ENCODE measurements around the gene TSFM. TPM values are rescaled to one million over a fixed set of nuclear protein-coding genes. Genes with fewer than 3 reads are reported as not detected.

The TSFM gene
- total and polyA plus RNA-seq, 2 of the 13 experiments (the other 11 are each of a cell fraction or from before 2014, with no cell fraction given): 29.8 to 68.3 TPM

DNA sequence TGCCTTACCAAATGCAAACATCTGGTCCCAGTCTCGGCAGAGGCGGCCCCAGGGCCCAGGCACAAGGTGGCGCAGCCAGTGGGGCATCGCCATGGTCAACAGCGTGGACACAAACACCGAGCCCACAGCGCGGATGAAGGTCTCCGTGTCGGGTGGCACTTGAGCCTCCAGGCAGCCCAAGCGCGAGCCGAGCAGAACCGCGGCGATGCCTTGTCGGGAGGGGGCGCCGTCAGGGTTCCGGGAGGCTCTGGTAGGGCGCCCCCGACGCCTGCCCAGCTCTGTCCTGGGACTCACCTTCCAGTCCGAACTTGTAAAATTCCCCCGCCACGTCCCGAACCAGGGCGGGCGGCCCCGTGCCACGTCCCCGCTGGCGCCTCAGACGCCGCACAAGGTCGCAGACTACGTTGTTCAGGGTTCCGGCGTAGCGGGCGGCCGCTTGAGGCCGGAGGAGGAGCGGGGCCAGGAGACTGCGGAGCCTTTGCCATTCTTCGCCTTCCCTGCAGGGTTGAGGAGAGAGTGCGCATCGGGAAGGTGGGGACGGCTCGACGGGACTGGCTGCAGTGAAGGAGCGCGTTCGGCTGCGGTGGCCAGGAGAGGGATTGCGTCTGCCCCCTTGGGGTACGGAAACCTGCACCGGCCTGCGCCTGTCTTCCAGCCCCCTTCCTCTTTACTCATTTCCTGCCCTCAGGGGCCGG is 17.4 kb upstream of the TSFM start (continued):
- TF ChIP-seq, protein P1, sequence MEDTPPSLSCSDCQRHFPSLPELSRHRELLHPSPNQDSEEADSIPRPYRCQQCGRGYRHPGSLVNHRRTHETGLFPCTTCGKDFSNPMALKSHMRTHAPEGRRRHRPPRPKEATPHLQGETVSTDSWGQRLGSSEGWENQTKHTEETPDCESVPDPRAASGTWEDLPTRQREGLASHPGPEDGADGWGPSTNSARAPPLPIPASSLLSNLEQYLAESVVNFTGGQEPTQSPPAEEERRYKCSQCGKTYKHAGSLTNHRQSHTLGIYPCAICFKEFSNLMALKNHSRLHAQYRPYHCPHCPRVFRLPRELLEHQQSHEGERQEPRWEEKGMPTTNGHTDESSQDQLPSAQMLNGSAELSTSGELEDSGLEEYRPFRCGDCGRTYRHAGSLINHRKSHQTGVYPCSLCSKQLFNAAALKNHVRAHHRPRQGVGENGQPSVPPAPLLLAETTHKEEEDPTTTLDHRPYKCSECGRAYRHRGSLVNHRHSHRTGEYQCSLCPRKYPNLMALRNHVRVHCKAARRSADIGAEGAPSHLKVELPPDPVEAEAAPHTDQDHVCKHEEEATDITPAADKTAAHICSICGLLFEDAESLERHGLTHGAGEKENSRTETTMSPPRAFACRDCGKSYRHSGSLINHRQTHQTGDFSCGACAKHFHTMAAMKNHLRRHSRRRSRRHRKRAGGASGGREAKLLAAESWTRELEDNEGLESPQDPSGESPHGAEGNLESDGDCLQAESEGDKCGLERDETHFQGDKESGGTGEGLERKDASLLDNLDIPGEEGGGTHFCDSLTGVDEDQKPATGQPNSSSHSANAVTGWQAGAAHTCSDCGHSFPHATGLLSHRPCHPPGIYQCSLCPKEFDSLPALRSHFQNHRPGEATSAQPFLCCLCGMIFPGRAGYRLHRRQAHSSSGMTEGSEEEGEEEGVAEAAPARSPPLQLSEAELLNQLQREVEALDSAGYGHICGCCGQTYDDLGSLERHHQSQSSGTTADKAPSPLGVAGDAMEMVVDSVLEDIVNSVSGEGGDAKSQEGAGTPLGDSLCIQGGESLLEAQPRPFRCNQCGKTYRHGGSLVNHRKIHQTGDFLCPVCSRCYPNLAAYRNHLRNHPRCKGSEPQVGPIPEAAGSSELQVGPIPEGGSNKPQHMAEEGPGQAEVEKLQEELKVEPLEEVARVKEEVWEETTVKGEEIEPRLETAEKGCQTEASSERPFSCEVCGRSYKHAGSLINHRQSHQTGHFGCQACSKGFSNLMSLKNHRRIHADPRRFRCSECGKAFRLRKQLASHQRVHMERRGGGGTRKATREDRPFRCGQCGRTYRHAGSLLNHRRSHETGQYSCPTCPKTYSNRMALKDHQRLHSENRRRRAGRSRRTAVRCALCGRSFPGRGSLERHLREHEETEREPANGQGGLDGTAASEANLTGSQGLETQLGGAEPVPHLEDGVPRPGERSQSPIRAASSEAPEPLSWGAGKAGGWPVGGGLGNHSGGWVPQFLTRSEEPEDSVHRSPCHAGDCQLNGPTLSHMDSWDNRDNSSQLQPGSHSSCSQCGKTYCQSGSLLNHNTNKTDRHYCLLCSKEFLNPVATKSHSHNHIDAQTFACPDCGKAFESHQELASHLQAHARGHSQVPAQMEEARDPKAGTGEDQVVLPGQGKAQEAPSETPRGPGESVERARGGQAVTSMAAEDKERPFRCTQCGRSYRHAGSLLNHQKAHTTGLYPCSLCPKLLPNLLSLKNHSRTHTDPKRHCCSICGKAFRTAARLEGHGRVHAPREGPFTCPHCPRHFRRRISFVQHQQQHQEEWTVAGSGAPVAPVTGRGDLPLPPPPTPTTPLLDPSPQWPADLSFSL (CRISPR knock-in tag; IDR thresholded peaks at IDR 0.05): no peak
- peak; percentile 36; the same call in 1 of the 2 replicates for TF ChIP-seq ATF7-NPFF (CRISPR knock-in tag; IDR thresholded peaks at IDR 0.05; ENCODE audit: low read depth)
- peak; percentile 37; the same call in 1 of the 2 replicates for TF ChIP-seq ZFP90 (CRISPR knock-in tag; IDR thresholded peaks at IDR 0.05; ENCODE audit: borderline replicate concordance)
- TF ChIP-seq POGZ (CRISPR knock-in tag; IDR thresholded peaks at IDR 0.05): peak; percentile 34; the same call in 1 of the 2 replicates
- TF ChIP-seq, protein P2, sequence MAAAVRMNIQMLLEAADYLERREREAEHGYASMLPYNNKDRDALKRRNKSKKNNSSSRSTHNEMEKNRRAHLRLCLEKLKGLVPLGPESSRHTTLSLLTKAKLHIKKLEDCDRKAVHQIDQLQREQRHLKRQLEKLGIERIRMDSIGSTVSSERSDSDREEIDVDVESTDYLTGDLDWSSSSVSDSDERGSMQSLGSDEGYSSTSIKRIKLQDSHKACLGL (CRISPR knock-in tag; IDR thresholded peaks at IDR 0.05): peak; percentile 47; the same call in 1 of the 2 replicates
- TF ChIP-seq ZNF672 (CRISPR knock-in tag; IDR thresholded peaks at IDR 0.05): no peak
- TF ChIP-seq HMG20B (CRISPR knock-in tag; conservative IDR thresholded peaks at IDR 0.05): 0 out of 2 replicates have a peak, but pooled peaks have one; percentile 28
- TF ChIP-seq SMAD3 (CRISPR knock-in tag; IDR thresholded peaks at IDR 0.05): 0 out of 2 replicates have a peak, but pooled peaks have one; percentile 8
- no peak for TF ChIP-seq NONO (IDR thresholded peaks at IDR 0.05)
- TF ChIP-seq NONO (CRISPR knock-in tag; conservative IDR thresholded peaks at IDR 0.05): peak; percentile 73
- TF ChIP-seq ZNF780A (CRISPR knock-in tag; IDR thresholded peaks at IDR 0.05): peak; percentile 86; the same call in 1 of the 2 replicates
- TF ChIP-seq ZSCAN12 (CRISPR knock-in tag; IDR thresholded peaks at IDR 0.05): 0 out of 2 replicates have a peak, but pooled peaks have one; percentile 72
- peak; percentile 55; the same call in 1 of the 2 replicates for TF ChIP-seq ISL2 (CRISPR knock-in tag; IDR thresholded peaks at IDR 0.05)
- TF ChIP-seq KMT2A (CRISPR knock-in tag; IDR thresholded peaks at IDR 0.05): peak; percentile 56; the same call in 1 of the 2 replicates
- no peak; the same call in 1 of the 2 replicates for TF ChIP-seq ZNF343 (CRISPR knock-in tag; IDR thresholded peaks at IDR 0.05)
- peak; percentile 13; the same call in 1 of the 2 replicates for TF ChIP-seq ETV5 (CRISPR knock-in tag; IDR thresholded peaks at IDR 0.05; ENCODE audit: borderline replicate concordance)
- TF ChIP-seq ZNF768 (CRISPR knock-in tag; IDR thresholded peaks at IDR 0.05): peak; percentile 48; the same call in 1 of the 2 replicates
- TF ChIP-seq, protein P3, sequence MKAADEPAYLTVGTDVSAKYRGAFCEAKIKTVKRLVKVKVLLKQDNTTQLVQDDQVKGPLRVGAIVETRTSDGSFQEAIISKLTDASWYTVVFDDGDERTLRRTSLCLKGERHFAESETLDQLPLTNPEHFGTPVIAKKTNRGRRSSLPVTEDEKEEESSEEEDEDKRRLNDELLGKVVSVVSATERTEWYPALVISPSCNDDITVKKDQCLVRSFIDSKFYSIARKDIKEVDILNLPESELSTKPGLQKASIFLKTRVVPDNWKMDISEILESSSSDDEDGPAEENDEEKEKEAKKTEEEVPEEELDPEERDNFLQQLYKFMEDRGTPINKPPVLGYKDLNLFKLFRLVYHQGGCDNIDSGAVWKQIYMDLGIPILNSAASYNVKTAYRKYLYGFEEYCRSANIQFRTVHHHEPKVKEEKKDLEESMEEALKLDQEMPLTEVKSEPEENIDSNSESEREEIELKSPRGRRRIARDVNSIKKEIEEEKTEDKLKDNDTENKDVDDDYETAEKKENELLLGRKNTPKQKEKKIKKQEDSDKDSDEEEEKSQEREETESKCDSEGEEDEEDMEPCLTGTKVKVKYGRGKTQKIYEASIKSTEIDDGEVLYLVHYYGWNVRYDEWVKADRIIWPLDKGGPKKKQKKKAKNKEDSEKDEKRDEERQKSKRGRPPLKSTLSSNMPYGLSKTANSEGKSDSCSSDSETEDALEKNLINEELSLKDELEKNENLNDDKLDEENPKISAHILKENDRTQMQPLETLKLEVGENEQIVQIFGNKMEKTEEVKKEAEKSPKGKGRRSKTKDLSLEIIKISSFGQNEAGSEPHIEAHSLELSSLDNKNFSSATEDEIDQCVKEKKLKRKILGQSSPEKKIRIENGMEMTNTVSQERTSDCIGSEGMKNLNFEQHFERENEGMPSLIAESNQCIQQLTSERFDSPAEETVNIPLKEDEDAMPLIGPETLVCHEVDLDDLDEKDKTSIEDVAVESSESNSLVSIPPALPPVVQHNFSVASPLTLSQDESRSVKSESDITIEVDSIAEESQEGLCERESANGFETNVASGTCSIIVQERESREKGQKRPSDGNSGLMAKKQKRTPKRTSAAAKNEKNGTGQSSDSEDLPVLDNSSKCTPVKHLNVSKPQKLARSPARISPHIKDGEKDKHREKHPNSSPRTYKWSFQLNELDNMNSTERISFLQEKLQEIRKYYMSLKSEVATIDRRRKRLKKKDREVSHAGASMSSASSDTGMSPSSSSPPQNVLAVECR (CRISPR knock-in tag; IDR thresholded peaks at IDR 0.05; ENCODE audit: borderline replicate concordance): peak; percentile 40; the same call in 1 of the 2 replicates
- peak; percentile 47; the same call in 1 of the 2 replicates for TF ChIP-seq ZC3H13 (CRISPR knock-in tag; IDR thresholded peaks at IDR 0.05)
